ENCODE measurements around the gene ZFP36L1.

ZFP36L1 gene

GRCh38 chr14:68792979-68793733 is at the start of gene ZFP36L1:
ZFP36L1 (minus strand) TSS chr14:68793067; CDS start chr14:68792938, 129 bp downstream.
- TF ChIP-seq EZH2 (IDR thresholded peaks at IDR 0.05; ENCODE audit: borderline replicate concordance, low read length): no peak
- Histone ChIP-seq H3K4me2 (ENCODE audit: low read length) (peak within 1 kb of the TSS; percentile 96), H3K27ac (ENCODE audit: low read depth, low read length, poor library complexity, severe bottlenecking) (peak within 1 kb of the TSS; percentile 98), H3K79me2 (ENCODE audit: insufficient read depth, low read length) (peaks cover 29% of the 10 kb centered on the region), H3K4me3 (ENCODE audit: low read depth, low read length, poor library complexity, severe bottlenecking) (peak within 1 kb of the TSS; percentile 84), H3F3A (ENCODE audit: insufficient read depth, low read length) (0 out of 2 replicates have a peak, but pooled peaks cover 7% of the 10 kb centered on the region), H3K4me1 (ENCODE audit: insufficient read depth, low read length, severe bottlenecking) (peaks cover 64% of the 10 kb centered on the region), H3K36me3 (ENCODE audit: insufficient read depth, low read length) (peaks cover 41% of the 10 kb centered on the region), H3K9me2 (ENCODE audit: low read depth, low read length) (no peaks in the 10 kb centered on the region), H2AFZ (ENCODE audit: low read length) (no peak within 1 kb of the TSS), H3K9me3 (ENCODE audit: low read length) (no peaks in the 10 kb centered on the region), H3K27me3 (ENCODE audit: insufficient read depth, low read length) (no peaks in the 10 kb centered on the region), H3K9ac (ENCODE audit: low read length) (peak within 1 kb of the TSS; percentile 96), H4K20me1 (ENCODE audit: insufficient read depth, low read length) (no peaks in the 10 kb centered on the region)

DNA sequence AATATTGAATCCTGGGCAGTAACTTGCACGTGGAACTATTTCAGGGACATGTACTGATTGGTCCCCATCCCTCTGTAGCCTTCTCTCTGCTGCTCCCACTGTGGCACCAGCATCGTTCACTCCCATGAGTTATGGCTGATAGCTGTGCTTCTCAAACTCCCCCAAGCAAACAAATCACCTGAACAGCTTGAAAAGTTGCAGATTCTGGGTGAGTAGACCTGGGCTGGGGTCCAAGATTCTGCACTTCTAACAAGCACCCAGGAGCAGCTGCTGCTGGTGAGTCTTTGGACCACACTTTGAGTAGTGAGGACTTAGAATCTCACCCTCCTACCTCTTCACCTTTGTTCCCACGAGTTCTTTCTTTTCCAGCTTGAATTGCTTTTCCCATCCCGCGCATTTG is 49.4 kb upstream of the ZFP36L1 start:
- Histone ChIP-seq H3K4me2 (ENCODE audit: low read length) (no peak overlapping the region), H3F3A (ENCODE audit: insufficient read depth, low read length) (no peaks in the 10 kb centered on the region), H2AFZ (ENCODE audit: low read length) (no peak overlapping the region), H3K36me3 (ENCODE audit: insufficient read depth, low read length) (no peaks in the 10 kb centered on the region), H3K9ac (ENCODE audit: low read length) (no peak overlapping the region), H3K27me3 (ENCODE audit: insufficient read depth, low read length) (no peaks in the 10 kb centered on the region; the same call in 1 of the 2 replicates), H3K9me2 (ENCODE audit: low read depth, low read length) (no peaks in the 10 kb centered on the region), H3K79me2 (ENCODE audit: insufficient read depth, low read length) (no peaks in the 10 kb centered on the region), H3K27ac (ENCODE audit: low read depth, low read length, poor library complexity, severe bottlenecking) (no peak overlapping the region), H3K9me3 (ENCODE audit: low read length) (no peaks in the 10 kb centered on the region), H3K4me3 (ENCODE audit: low read depth, low read length, poor library complexity, severe bottlenecking) (no peak overlapping the region), H4K20me1 (ENCODE audit: insufficient read depth, low read length) (no peaks in the 10 kb centered on the region), H3K4me1 (ENCODE audit: insufficient read depth, low read length, severe bottlenecking) (peaks cover 4% of the 10 kb centered on the region)
- no peak for TF ChIP-seq EZH2 (IDR thresholded peaks at IDR 0.05; ENCODE audit: borderline replicate concordance, low read length)
- TF ChIP-seq, protein P1, sequence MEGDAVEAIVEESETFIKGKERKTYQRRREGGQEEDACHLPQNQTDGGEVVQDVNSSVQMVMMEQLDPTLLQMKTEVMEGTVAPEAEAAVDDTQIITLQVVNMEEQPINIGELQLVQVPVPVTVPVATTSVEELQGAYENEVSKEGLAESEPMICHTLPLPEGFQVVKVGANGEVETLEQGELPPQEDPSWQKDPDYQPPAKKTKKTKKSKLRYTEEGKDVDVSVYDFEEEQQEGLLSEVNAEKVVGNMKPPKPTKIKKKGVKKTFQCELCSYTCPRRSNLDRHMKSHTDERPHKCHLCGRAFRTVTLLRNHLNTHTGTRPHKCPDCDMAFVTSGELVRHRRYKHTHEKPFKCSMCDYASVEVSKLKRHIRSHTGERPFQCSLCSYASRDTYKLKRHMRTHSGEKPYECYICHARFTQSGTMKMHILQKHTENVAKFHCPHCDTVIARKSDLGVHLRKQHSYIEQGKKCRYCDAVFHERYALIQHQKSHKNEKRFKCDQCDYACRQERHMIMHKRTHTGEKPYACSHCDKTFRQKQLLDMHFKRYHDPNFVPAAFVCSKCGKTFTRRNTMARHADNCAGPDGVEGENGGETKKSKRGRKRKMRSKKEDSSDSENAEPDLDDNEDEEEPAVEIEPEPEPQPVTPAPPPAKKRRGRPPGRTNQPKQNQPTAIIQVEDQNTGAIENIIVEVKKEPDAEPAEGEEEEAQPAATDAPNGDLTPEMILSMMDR (IDR thresholded peaks at IDR 0.05; ENCODE audit: low read length): no peak

- Histone ChIP-seq H3K9ac (ENCODE audit: low read length) (no peak overlapping the region), H3K27me3 (ENCODE audit: insufficient read depth, low read length) (peaks cover 3% of the 10 kb centered on the region; the same call in 1 of the 2 replicates), H3K79me2 (ENCODE audit: insufficient read depth, low read length) (no peaks in the 10 kb centered on the region), H3F3A (ENCODE audit: insufficient read depth, low read length) (no peaks in the 10 kb centered on the region), H3K36me3 (ENCODE audit: insufficient read depth, low read length) (no peaks in the 10 kb centered on the region), H3K9me3 (ENCODE audit: low read length) (no peaks in the 10 kb centered on the region; the same call in 1 of the 2 replicates), H3K27ac (ENCODE audit: low read depth, low read length, poor library complexity, severe bottlenecking) (no peak overlapping the region), H4K20me1 (ENCODE audit: insufficient read depth, low read length) (no peaks in the 10 kb centered on the region), H3K4me3 (ENCODE audit: low read depth, low read length, poor library complexity, severe bottlenecking) (no peak overlapping the region), H3K4me2 (ENCODE audit: low read length) (no peak overlapping the region), H2AFZ (ENCODE audit: low read length) (no peak overlapping the region), H3K4me1 (ENCODE audit: insufficient read depth, low read length, severe bottlenecking) (peaks cover 4% of the 10 kb centered on the region), H3K9me2 (ENCODE audit: low read depth, low read length) (no peaks in the 10 kb centered on the region)
- TF ChIP-seq EZH2 (IDR thresholded peaks at IDR 0.05; ENCODE audit: borderline replicate concordance, low read length): no peak
- TF ChIP-seq, protein P1 (IDR thresholded peaks at IDR 0.05; ENCODE audit: low read length): no peak
These were observed 48.3 kb upstream of the ZFP36L1 start for GRCh38 chr14:68841016-68841809.

Measured in OCI-LY1 (cell line).